ENCODE data around the gene WDR19. TPM values are rescaled to one million over a fixed set of nuclear protein-coding genes. Genes with fewer than 3 reads are reported as not detected.

The WDR19 gene
- total RNA-seq, 1 experiment from 2014 or later, result 32.5 TPM

DNA sequence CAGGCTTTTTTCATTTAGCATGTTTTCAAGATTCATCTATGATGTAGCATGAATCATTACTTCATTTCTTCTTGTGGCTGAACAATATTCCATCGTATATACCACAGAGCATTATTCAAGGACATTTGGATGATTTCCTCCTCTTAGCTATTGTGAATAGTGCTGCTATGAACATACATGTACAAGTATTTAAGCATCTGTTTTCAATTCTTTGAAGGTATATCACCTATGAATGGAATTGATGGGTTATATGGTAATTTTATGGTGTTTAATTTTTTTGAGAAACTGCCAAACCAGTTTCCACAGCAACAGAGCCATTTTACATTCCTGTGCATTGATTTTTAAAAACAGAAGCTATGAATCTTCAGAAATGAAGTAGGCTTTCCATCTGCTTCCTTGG lies 36.1 kb upstream of the WDR19 start:
- intact Hi-C loops (cut with micrococcal nuclease), result no loop called here
- no TSS peak for BruUV-seq (replicated peaks)
- Mint-ChIP-seq H3K27ac (ENCODE audit: low read depth, unreplicated experiment) (no peak overlapping the region), H3K4me1 (ENCODE audit: insufficient read depth, unreplicated experiment) (no peaks in the 10 kb centered on the region), H3K36me3 (ENCODE audit: insufficient read depth, unreplicated experiment) (peaks cover 5% of the 10 kb centered on the region), H3K9me3 (ENCODE audit: unreplicated experiment) (no peaks in the 10 kb centered on the region), H3K4me3 (ENCODE audit: unreplicated experiment) (no peak overlapping the region), H3K27me3 (ENCODE audit: insufficient read depth, unreplicated experiment) (no peaks in the 10 kb centered on the region)
- CTCF ChIA-PET, result interaction anchor here (0.7 to 0.8 kb wide), 2 partner anchors 11 to 12 kb away, joined by 3 to 4 read pairs; no protein-coding TSS in a partner anchor
- no peak for DNase-seq (ENCODE audit: unreplicated experiment)
- no peak for TF ChIP-seq CTCF (IDR thresholded peaks at IDR 0.05; ENCODE audit: unreplicated experiment)
- POLR2A ChIA-PET, result interaction anchor here (0.7 to 0.9 kb wide), 2 partner anchors 20 to 1125 kb away, joined by 3 read pairs; no protein-coding TSS in a partner anchor

- no peak for DNase-seq (ENCODE audit: unreplicated experiment)
- ChIA-PET POLR2A (no interaction called here), CTCF (interaction anchor here (0.6 kb wide), 1 partner anchor 48 kb away, joined by 3 read pairs; no protein-coding TSS in a partner anchor)
- TF ChIP-seq CTCF (IDR thresholded peaks at IDR 0.05; ENCODE audit: unreplicated experiment), result no peak
- Mint-ChIP-seq H3K4me1 (ENCODE audit: insufficient read depth, unreplicated experiment) (no peaks in the 10 kb centered on the region), H3K9me3 (ENCODE audit: unreplicated experiment) (no peaks in the 10 kb centered on the region), H3K27ac (ENCODE audit: low read depth, unreplicated experiment) (no peak overlapping the region), H3K4me3 (ENCODE audit: unreplicated experiment) (no peak overlapping the region), H3K27me3 (ENCODE audit: insufficient read depth, unreplicated experiment) (no peaks in the 10 kb centered on the region), H3K36me3 (ENCODE audit: insufficient read depth, unreplicated experiment) (peaks cover 4% of the 10 kb centered on the region)
- intact Hi-C loops (cut with micrococcal nuclease), result no loop called here
- no TSS peak for BruUV-seq (replicated peaks)
Observed at GRCh38 chr4:39154009-39154408, 28.3 kb upstream of the WDR19 start.

- no TSS peak for BruUV-seq (replicated peaks)
- no peaks in the 10 kb centered on the region for H3K4me1 Mint-ChIP-seq (ENCODE audit: insufficient read depth, unreplicated experiment)
- no peaks in the 10 kb centered on the region for H3K36me3 Mint-ChIP-seq (ENCODE audit: insufficient read depth, unreplicated experiment)
- no peak for TF ChIP-seq CTCF (IDR thresholded peaks at IDR 0.05; ENCODE audit: unreplicated experiment)
- intact Hi-C loops (cut with micrococcal nuclease), result no loop called here
- H3K27ac Mint-ChIP-seq (ENCODE audit: low read depth, unreplicated experiment), result no peak overlapping the region
- no peaks in the 10 kb centered on the region for H3K27me3 Mint-ChIP-seq (ENCODE audit: insufficient read depth, unreplicated experiment)
- POLR2A ChIA-PET, result interaction anchor here (0.9 kb wide), 1 partner anchor 20 kb away, joined by 6 read pairs; no protein-coding TSS in a partner anchor
- no peak overlapping the region for H3K4me3 Mint-ChIP-seq (ENCODE audit: unreplicated experiment)
- H3K9me3 Mint-ChIP-seq (ENCODE audit: unreplicated experiment), result no peaks in the 10 kb centered on the region
- DNase-seq (ENCODE audit: unreplicated experiment), result no peak
- CTCF ChIA-PET, result interaction anchor here (0.6 kb wide), 1 partner anchor 296 kb away, joined by 3 read pairs; no protein-coding TSS in a partner anchor
Observed at GRCh38 chr4:39157520-39157919, 24.8 kb upstream of the WDR19 start.

GRCh38 chr4:39166177-39166576 lies 16.2 kb upstream of the WDR19 start:
- no peaks in the 10 kb centered on the region for H3K27me3 Mint-ChIP-seq (ENCODE audit: insufficient read depth, unreplicated experiment)
- H3K36me3 Mint-ChIP-seq (ENCODE audit: insufficient read depth, unreplicated experiment), result no peaks in the 10 kb centered on the region
- CTCF ChIA-PET, result no interaction called here
- no peak for TF ChIP-seq CTCF (IDR thresholded peaks at IDR 0.05; ENCODE audit: unreplicated experiment)
- H3K9me3 Mint-ChIP-seq (ENCODE audit: unreplicated experiment), result peaks cover 8% of the 10 kb centered on the region
- H3K4me3 Mint-ChIP-seq (ENCODE audit: unreplicated experiment), result no peak overlapping the region
- BruUV-seq (replicated peaks), result no TSS peak
- H3K27ac Mint-ChIP-seq (ENCODE audit: low read depth, unreplicated experiment), result no peak overlapping the region
- peaks cover 14% of the 10 kb centered on the region for H3K4me1 Mint-ChIP-seq (ENCODE audit: insufficient read depth, unreplicated experiment)
- intact Hi-C loops (cut with micrococcal nuclease), result no loop called here
- DNase-seq (ENCODE audit: unreplicated experiment), result no peak
- POLR2A ChIA-PET, result interaction anchor here (1.1 to 1.6 kb wide), 5 partner anchors 11 to 45 kb away, joined by 3 to 7 read pairs (median 3); partner anchors contain the start of gene WDR19

All from MCF 10A (cell line).